RCC 7860 (cell line): ENCODE measurements around the gene GJD2.

Experiments
- DNase-seq: peaks from one replicate; pipeline ENCODE4 v3.0.0-alpha.2; 2015; ENCODE audit warnings: low spot score
- FAIRE-seq: peaks from 2 replicates; lab custom pipeline; 2012; peaks lifted over from hg19 to GRCh38; lab: Jason Lieb, UNC

The GJD2 gene

GRCh38 chr15:34726406-34727100, 28.2 kb downstream of the GJD2 start:
- FAIRE-seq (no peak), DNase-seq (no peak)

- DNase-seq (no peak), FAIRE-seq (no peak)
These were observed 29.2 kb downstream of the GJD2 start for GRCh38 chr15:34725556-34725955.

- FAIRE-seq (no peak), DNase-seq (no peak)
These were observed 30.3 kb downstream of the GJD2 start for GRCh38 chr15:34724481-34724880.

- DNase-seq (no peak), FAIRE-seq (no peak)
These were observed 32.4 kb downstream of the GJD2 start for GRCh38 chr15:34722439-34722836.

- FAIRE-seq: no peak
- no peak for DNase-seq
These were observed 32.9 kb downstream of the GJD2 start for GRCh38 chr15:34721802-34722438.

GRCh38 chr15:34721157-34721801, 33.5 kb downstream of the GJD2 start:
- FAIRE-seq (no peak), DNase-seq (no peak)

- FAIRE-seq: no peak
These were observed 35.1 kb downstream of the GJD2 start for GRCh38 chr15:34719695-34720094.

GRCh38 chr15:34718681-34719665, 35.8 kb downstream of the GJD2 start:
- FAIRE-seq (no peak), DNase-seq (no peak)

More at GRCh38 chr15:34719695-34720094, 35.1 kb downstream of the GJD2 start:
- no peak for DNase-seq

GRCh38 chr15:34717729-34718128, 37.1 kb downstream of the GJD2 start:
- DNase-seq: no peak
- FAIRE-seq: no peak

GRCh38 chr15:34716111-34716510, 38.7 kb downstream of the GJD2 start:
- DNase-seq (no peak), FAIRE-seq (no peak)

GRCh38 chr15:34714476-34715121, 40.2 kb downstream of the GJD2 start:
- FAIRE-seq (no peak), DNase-seq (no peak)

- FAIRE-seq (no peak), DNase-seq (no peak)
These were observed 41.2 kb downstream of the GJD2 start for GRCh38 chr15:34713635-34714034.

- FAIRE-seq (no peak), DNase-seq (no peak)
These were observed 44.9 kb downstream of the GJD2 start for GRCh38 chr15:34709866-34710265.

GRCh38 chr15:34708422-34708821, 46.4 kb downstream of the GJD2 start:
- DNase-seq (peak; percentile 10), FAIRE-seq (no peak)

GRCh38 chr15:34701536-34701935, 53.3 kb downstream of the GJD2 start:
- no peak for DNase-seq
- no peak for FAIRE-seq
